HL-60 (cell line): ENCODE measurements around the gene KRTAP22-1.

Source experiments
- CTCF ChIP-seq: IDR thresholded peaks from one replicate; pipeline ENCODE4 v1.5.1; 2011; ENCODE audit warnings: low read length, control low read depth, inconsistent platforms; ENCODE audit not compliant: insufficient read depth
- GABPA ChIP-seq: IDR thresholded peaks from 2 replicates; pipeline ENCODE4 v1.6.1; 2012; ENCODE audit warnings: low read depth
- POLR2AphosphoS5 ChIP-seq: IDR thresholded peaks from 2 replicates; pipeline ENCODE4 v1.6.1; 2012; ENCODE audit warnings: low read depth
- REST ChIP-seq: IDR thresholded peaks from 2 replicates; pipeline ENCODE4 v1.6.1; 2012; ENCODE audit warnings: low read depth; ENCODE audit not compliant: insufficient replicate concordance
- SPI1 ChIP-seq: IDR thresholded peaks from 2 replicates; pipeline ENCODE4 v1.6.1; 2012; ENCODE audit warnings: low read depth, mild to moderate bottlenecking, borderline replicate concordance

GRCh38 chr21:30642564-30642963 is 41.7 kb downstream of the KRTAP22-1 start, which contains the start of gene KRTAP20-3:
- no peak for TF ChIP-seq REST
- no peak for TF ChIP-seq CTCF
- TF ChIP-seq POLR2AphosphoS5, result no peak
- TF ChIP-seq SPI1, result no peak
- TF ChIP-seq GABPA, result no peak
